HEK293 (cell line): ENCODE measurements around the gene CACNG6.
A peak's percentile ranks its signal among the peaks of the same experiment; 100 is the strongest.

Experiments
- CTCF ChIA-PET: fragments of 350-600 bp; formaldehyde crosslinking; extraction: SDS; loops from one replicate; lab custom pipeline; 2021; ENCODE audit warnings: antibody characterized with exemption; lab: Yijun Ruan, JAX
- POLR2A ChIA-PET: fragments of 300-600 bp; formaldehyde crosslinking; extraction: SDS; loops from one replicate; lab custom pipeline; 2020; ENCODE audit warnings: antibody characterized with exemption, inconsistent platforms; lab: Yijun Ruan, JAX
- H3K27ac ChIP-seq: fragments of 200-500 bp; sonication (Bioruptor generic); 2 replicates; pipeline ENCODE4 v1.5.1; 2014; ENCODE audit warnings: low read depth, low read length, control low read depth, inconsistent platforms; ENCODE audit errors: extremely low read depth
- H3K36me3 ChIP-seq, 2 experiments: fragments of 200-500 bp in 1 of 2; sonication (Bioruptor generic) in 1 of 2; 1 replicate in 1 of 2; 2 replicates in 1 of 2; pipeline ENCODE4 v1.5.1; 2014 to 2017; ENCODE audit warnings: inconsistent platforms in 2 of 2, low read length in 2 of 2; ENCODE audit not compliant: control insufficient read depth in 2 of 2, insufficient read depth in 1 of 2
- H3K4me1 ChIP-seq: fragments of 200-500 bp; sonication (Bioruptor generic); 2 replicates; pipeline ENCODE4 v1.5.1; 2014; ENCODE audit warnings: mild to moderate bottlenecking, low read length, inconsistent platforms; ENCODE audit not compliant: control insufficient read depth, insufficient read depth
- H3K4me3 ChIP-seq: 2 replicates; pipeline ENCODE4 v1.5.1; 2011; ENCODE audit warnings: low read depth, mild to moderate bottlenecking, control low read depth, low read length, moderate library complexity
- H3K9me3 ChIP-seq: fragments of 200-500 bp; sonication (Bioruptor generic); 2 replicates; pipeline ENCODE4 v1.5.1; 2014; ENCODE audit warnings: low read depth, low read length, inconsistent platforms; ENCODE audit not compliant: control insufficient read depth, insufficient read depth
- GLIS1 ChIP-seq: fragments of 450-650 bp; formaldehyde crosslinking; IDR thresholded peaks from 2 replicates; pipeline ENCODE4 v1.5.1; 2016; ENCODE audit warnings: missing biosample characterization, missing genetic modification characterization
- ZNF214 ChIP-seq: fragments of 450-650 bp; formaldehyde crosslinking; IDR thresholded peaks from 2 replicates; pipeline ENCODE4 v1.5.1; 2017; ENCODE audit warnings: missing biosample characterization, mild to moderate bottlenecking, missing genetic modification characterization, borderline replicate concordance
- ZNF23 ChIP-seq: fragments of 450-650 bp; formaldehyde crosslinking; IDR thresholded peaks from 2 replicates; pipeline ENCODE4 v1.5.1; 2016; ENCODE audit warnings: missing biosample characterization, missing genetic modification characterization, borderline replicate concordance
- ZNF335 ChIP-seq: fragments of 450-650 bp; formaldehyde crosslinking; conservative IDR thresholded peaks from 2 replicates; pipeline ENCODE4 v1.5.1; 2016; ENCODE audit warnings: missing biosample characterization, missing genetic modification characterization
- ZNF610 ChIP-seq: fragments of 450-650 bp; formaldehyde crosslinking; IDR thresholded peaks from 2 replicates; pipeline ENCODE4 v1.5.1; 2016; ENCODE audit warnings: missing biosample characterization, missing genetic modification characterization, borderline replicate concordance
- ZNF629 ChIP-seq: fragments of 450-650 bp; formaldehyde crosslinking; IDR thresholded peaks from 2 replicates; pipeline ENCODE4 v1.5.1; 2017; ENCODE audit warnings: missing biosample characterization, missing genetic modification characterization
- ZNF664 ChIP-seq: fragments of 450-650 bp; formaldehyde crosslinking; IDR thresholded peaks from 2 replicates; pipeline ENCODE4 v1.5.1; 2016; ENCODE audit warnings: missing biosample characterization, missing genetic modification characterization
- ZNF670 ChIP-seq: fragments of 450-650 bp; formaldehyde crosslinking; IDR thresholded peaks from 2 replicates; pipeline ENCODE4 v1.5.1; 2016; ENCODE audit warnings: missing biosample characterization, missing genetic modification characterization, low read depth
- TF ChIP-seq, protein P1 (sequence below): fragments of 450-650 bp; formaldehyde crosslinking; IDR thresholded peaks from 2 replicates; pipeline ENCODE4 v1.5.1; 2016; ENCODE audit warnings: missing biosample characterization, missing genetic modification characterization
- TF ChIP-seq, protein P2 (sequence below): fragments of 450-650 bp; formaldehyde crosslinking; optimal IDR thresholded peaks from 2 replicates; pipeline ENCODE3; 2016; ENCODE audit warnings: missing biosample characterization, mild to moderate bottlenecking, missing genetic modification characterization
- TF ChIP-seq, protein P3 (sequence below): fragments of 450-650 bp; formaldehyde crosslinking; IDR thresholded peaks from 2 replicates; pipeline ENCODE4 v1.5.1; 2017; ENCODE audit warnings: missing biosample characterization, missing genetic modification characterization

Gene CACNG6

GRCh38 chr19:53958168-53958571 lies 33.3 kb upstream of the CACNG6 start:
- no peaks in the 10 kb centered on the region for H3K9me3 ChIP-seq
- CTCF ChIA-PET, result no interaction called here
- H3K4me3 ChIP-seq, result no peak overlapping the region
- no peaks in the 10 kb centered on the region for H3K36me3 ChIP-seq
- H3K27ac ChIP-seq, result no peak overlapping the region
- H3K4me1 ChIP-seq, result no peaks in the 10 kb centered on the region
- TF ChIP-seq, protein P1, sequence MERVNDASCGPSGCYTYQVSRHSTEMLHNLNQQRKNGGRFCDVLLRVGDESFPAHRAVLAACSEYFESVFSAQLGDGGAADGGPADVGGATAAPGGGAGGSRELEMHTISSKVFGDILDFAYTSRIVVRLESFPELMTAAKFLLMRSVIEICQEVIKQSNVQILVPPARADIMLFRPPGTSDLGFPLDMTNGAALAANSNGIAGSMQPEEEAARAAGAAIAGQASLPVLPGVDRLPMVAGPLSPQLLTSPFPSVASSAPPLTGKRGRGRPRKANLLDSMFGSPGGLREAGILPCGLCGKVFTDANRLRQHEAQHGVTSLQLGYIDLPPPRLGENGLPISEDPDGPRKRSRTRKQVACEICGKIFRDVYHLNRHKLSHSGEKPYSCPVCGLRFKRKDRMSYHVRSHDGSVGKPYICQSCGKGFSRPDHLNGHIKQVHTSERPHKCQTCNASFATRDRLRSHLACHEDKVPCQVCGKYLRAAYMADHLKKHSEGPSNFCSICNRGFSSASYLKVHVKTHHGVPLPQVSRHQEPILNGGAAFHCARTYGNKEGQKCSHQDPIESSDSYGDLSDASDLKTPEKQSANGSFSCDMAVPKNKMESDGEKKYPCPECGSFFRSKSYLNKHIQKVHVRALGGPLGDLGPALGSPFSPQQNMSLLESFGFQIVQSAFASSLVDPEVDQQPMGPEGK (tag by site-specific recombination), result peak; percentile 26; the same call in 1 of the 2 replicates
- TF ChIP-seq ZNF335 (peak; percentile 88), ZNF214 (no peak)
- POLR2A ChIA-PET, result no interaction called here

DNA sequence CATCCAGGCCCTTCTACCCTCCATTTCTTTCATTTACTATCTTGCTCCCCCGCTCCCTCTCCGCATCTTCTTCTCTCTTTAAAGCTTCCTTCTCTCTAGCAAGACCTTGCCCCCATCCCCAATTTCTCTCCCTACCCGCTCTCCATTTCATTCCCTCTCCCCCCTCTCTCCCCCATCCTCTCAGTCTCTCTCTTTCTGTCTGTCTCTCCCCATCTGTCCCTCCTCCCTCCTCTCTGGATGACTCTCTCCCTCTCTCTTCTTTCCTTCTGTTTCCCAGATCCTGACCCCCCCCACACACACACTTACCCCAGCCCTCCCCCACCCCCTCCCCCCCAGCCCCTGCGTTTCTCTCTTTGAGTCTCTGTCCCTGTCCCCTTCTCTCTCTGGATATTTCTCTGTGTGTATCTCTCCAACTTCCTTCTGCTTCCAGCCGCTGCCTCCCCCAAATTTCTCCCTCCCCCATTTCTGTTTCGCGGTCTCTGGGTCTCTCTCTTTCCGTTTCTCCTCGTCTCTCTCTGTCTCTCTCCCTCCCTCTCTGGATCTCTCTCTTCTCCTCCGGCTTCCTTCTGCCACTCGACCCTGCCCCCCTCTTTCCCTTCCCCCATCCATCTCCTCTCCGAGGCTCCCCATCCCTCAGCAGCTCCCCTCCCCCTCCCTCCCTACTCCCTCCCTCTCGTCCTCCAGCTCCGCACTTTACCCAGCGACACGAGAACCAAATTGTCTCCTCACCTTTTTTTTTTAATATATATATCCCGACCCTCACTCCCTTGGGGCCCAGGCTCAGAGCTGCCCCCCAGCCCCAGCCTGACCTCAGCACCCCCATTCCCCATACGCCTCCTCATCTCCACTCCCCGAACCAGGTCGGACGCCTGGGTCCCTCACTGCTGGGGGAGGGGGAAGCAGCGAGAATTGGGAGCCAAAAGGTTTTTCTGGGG lies 32.3 kb upstream of the CACNG6 start:
- H3K4me3 ChIP-seq, result no peak overlapping the region
- ChIA-PET POLR2A (no interaction called here), CTCF (interaction anchor here (0.6 kb wide), 1 partner anchor 1207 kb away, joined by 6 read pairs; the partner anchor contains the start of gene DNAAF3)
- no peak overlapping the region for H3K27ac ChIP-seq
- TF ChIP-seq, protein P2, sequence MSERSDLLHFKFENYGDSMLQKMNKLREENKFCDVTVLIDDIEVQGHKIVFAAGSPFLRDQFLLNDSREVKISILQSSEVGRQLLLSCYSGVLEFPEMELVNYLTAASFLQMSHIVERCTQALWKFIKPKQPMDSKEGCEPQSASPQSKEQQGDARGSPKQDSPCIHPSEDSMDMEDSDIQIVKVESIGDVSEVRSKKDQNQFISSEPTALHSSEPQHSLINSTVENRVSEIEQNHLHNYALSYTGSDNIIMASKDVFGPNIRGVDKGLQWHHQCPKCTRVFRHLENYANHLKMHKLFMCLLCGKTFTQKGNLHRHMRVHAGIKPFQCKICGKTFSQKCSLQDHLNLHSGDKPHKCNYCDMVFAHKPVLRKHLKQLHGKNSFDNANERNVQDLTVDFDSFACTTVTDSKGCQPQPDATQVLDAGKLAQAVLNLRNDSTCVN (tag by site-specific recombination), result no peak
- TF ChIP-seq, protein P3, sequence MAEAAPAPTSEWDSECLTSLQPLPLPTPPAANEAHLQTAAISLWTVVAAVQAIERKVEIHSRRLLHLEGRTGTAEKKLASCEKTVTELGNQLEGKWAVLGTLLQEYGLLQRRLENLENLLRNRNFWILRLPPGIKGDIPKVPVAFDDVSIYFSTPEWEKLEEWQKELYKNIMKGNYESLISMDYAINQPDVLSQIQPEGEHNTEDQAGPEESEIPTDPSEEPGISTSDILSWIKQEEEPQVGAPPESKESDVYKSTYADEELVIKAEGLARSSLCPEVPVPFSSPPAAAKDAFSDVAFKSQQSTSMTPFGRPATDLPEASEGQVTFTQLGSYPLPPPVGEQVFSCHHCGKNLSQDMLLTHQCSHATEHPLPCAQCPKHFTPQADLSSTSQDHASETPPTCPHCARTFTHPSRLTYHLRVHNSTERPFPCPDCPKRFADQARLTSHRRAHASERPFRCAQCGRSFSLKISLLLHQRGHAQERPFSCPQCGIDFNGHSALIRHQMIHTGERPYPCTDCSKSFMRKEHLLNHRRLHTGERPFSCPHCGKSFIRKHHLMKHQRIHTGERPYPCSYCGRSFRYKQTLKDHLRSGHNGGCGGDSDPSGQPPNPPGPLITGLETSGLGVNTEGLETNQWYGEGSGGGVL (tag by site-specific recombination), result no peak
- TF ChIP-seq ZNF23, result no peak
- no peak for TF ChIP-seq ZNF610 (tag by site-specific recombination)
- TF ChIP-seq ZNF670 (tag by site-specific recombination), result no peak
- no peak for TF ChIP-seq ZNF629 (tag by site-specific recombination)
- H3K4me1 ChIP-seq, result no peaks in the 10 kb centered on the region
- H3K36me3 ChIP-seq, result no peaks in the 10 kb centered on the region
- no peaks in the 10 kb centered on the region for H3K9me3 ChIP-seq

DNA sequence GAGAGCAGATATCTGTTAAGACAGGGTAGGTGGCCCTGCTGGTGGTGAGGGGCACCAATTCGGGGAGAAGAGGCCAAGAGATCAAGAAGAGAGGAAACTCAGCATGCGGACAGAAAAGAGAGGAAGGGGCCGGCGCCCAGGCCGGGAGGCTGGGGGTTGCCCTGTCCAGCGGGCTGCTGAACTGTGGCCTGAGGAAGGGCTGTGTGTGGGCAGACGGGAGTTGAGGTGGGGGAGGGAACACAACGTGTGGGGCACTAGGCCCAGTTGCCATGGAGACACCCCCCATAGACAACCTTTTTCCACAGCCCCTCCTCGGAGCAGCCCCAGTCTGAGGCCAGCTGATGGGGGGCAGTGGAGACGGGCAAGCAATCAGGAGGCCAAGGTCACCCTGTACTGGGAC lies 31.2 kb upstream of the CACNG6 start:
- H3K4me1 ChIP-seq, result no peaks in the 10 kb centered on the region
- POLR2A ChIA-PET, result no interaction called here
- H3K36me3 ChIP-seq, result peaks cover 0 to 9% of the 10 kb centered on the region in 2 experiments; a peak in 1 of 3 replicates
- no peak overlapping the region for H3K27ac ChIP-seq
- peak; percentile 47 for TF ChIP-seq GLIS1 (tag by site-specific recombination)
- no peak for TF ChIP-seq ZNF664 (tag by site-specific recombination)
- TF ChIP-seq, all 188 proteins: peak for 1
- H3K9me3 ChIP-seq, result no peaks in the 10 kb centered on the region
- no peak overlapping the region for H3K4me3 ChIP-seq
- CTCF ChIA-PET, result interaction anchor here (0.6 kb wide), 2 partner anchors 157 to 1206 kb away, joined by 3 to 6 read pairs; partner anchors contain the start of gene DNAAF3
